Measurements from ENCODE around the gene DNMBP.

GRCh38 chr10:99834410-99834809 lies 175.3 kb downstream of the DNMBP start:
- no peak for TF ChIP-seq CTCF (conservative IDR thresholded peaks at IDR 0.05)
- TF ChIP-seq ZFX (IDR thresholded peaks at IDR 0.05), result no peak
